ENCODE measurements around the gene GDF15. TPM values are rescaled to one million over a fixed set of nuclear protein-coding genes. Genes with fewer than 3 reads are reported as not detected.

Gene GDF15, protein sequence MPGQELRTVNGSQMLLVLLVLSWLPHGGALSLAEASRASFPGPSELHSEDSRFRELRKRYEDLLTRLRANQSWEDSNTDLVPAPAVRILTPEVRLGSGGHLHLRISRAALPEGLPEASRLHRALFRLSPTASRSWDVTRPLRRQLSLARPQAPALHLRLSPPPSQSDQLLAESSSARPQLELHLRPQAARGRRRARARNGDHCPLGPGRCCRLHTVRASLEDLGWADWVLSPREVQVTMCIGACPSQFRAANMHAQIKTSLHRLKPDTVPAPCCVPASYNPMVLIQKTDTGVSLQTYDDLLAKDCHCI
- total RNA-seq: 1.4 and 4.7 TPM in 2 replicates

DNA sequence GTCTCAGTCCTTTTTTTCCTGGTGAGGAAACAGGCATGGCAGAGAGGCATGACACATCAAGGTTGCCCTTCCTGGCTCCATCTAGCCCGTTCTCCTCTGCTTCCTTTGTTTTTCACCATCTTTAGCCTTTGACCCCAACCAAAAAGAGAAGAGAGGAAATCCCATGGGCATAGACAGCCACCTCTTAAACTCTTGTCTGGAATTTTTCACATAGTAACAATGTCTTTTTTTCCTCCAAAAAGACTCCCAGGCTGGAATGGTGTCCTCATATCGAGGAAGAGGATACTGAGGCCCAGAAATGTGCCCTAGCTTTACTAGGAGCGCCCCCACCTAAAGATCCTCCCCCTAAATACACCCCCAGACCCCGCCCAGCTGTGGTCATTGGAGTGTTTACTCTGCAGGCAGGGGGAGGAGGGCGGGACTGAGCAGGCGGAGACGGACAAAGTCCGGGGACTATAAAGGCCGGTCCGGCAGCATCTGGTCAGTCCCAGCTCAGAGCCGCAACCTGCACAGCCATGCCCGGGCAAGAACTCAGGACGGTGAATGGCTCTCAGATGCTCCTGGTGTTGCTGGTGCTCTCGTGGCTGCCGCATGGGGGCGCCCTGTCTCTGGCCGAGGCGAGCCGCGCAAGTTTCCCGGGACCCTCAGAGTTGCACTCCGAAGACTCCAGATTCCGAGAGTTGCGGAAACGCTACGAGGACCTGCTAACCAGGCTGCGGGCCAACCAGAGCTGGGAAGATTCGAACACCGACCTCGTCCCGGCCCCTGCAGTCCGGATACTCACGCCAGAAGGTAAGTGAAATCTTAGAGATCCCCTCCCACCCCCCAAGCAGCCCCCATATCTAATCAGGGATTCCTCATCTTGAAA, at the start of gene GDF15:
Gene GDF15, plus strand, starts transcription at position 484 of the 868 bp plus-strand sequence. Its CDS starts 32 bp downstream, at position 516.

DNA sequence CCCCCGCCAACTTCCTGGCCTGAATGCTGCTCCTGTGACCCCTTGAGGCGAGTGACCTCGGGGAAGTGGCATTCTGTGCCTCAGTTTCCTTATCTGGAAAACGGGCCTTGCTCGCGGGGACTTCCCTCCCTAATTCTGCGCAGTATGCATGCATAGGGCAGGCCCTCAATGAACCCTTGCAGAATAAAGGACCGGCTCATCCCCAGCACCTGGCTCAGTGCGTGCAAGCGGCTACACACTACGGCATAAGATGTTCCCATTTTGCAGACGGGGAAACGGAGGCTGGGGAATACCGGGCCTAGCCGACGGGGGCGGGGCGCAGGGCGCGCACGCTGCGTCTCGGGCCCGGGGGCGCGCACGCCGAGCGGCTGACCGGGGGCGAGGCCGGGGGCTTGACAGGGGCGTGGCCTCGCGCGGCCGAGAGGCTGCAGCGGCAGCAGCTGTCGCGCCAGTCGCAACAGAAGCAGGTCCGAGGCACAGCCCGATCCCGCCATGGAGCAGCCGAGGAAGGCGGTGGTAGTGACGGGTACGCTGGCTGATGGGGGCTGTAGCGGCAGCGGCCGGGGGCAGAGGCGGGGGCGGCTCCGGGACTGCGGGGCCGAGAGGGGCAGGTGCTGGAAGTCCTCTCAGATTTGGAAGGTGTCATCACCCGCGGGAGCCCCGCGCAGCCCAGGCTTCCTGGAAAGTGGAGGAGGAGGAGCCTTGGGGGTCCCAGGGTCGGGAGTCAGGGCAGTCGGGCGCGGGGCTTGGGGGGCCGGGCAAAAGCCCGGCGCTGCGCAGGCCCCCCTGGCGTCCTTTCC, 45.6 kb upstream of the GDF15 start, which contains the start of gene PGPEP1:
Gene PGPEP1, plus strand, starts transcription at position 409 of the 800 bp plus-strand sequence. Its CDS starts 84 bp downstream, at position 493.

GRCh38 chr19:18397242-18398202, 11.6 kb downstream of the GDF15 start, which contains the start of gene LRRC25:
Gene LRRC25 (minus strand): TSS chr19:18397622. CDS start chr19:18396963, 659 bp downstream.

DNA sequence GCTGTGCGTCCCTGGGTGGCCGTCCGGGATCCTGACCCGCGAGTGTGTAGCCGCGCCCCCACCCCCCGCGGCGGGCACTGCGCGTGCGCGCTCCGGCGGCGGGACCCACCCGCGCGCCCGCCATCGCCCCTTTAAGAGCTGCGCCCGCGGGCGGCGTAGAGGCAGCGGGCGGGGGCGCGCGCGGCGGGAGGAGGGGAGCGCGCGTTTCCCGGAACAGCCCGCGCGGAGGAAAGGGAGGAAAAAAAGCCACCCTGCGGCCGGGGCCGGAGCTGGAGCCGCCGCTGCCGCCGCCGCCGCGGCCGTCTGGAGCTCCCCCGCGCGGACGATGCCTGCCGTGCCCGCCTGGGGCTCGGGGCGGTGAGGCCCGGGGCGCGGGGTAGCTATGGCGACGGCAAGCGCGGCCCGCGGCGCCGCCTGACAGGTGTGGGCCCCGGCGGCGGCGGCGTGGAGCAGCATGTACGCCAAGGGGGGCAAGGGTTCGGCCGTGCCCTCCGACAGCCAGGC, 33.3 kb downstream of the GDF15 start, which contains the start of gene SSBP4:
Gene SSBP4, plus strand, starts transcription at position 204 of the 504 bp plus-strand sequence. Its CDS starts 251 bp downstream, at position 455.

DNA sequence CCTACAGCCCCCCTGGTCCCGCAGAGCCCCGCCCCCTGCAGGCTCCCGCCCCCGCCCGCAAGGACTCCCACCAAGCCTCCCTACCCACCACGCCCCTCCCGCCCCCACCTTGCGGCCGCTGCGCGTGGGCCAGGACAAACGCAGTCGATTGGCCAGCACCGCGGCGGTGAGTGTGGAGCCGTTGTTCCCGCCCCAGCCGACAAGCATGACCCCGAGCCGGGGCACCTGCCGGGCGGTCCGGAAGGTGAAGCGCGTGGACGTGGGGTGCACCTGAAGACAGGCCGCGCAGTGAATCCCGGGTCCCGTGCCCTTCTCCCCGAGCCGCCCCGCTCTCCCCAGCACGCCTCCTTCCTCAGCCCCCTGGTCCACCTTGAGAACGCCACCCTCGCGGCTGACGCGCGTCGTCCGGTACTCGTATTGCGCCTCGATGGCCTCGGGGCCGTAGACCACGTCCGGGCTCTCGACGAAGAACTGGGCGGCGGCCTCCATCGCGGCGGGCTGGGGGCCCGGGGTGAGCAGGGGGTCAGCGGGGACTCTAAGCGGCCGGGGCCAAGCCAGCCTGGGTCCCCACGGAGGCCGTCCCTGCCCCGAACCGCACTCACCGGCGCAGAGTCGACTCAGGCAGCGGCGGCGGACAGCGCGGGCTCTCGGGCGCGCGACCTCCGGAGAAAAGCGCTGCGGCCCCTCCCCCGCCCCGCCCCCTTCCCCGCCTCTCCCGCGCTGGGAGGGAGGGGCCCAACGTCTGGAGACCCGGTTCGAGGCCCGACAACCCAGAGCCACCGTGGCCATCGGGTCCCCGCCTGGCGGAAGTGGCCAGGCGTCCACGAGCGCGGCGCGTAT, 51.8 kb downstream of the GDF15 start, which contains the start of gene ISYNA1:
Gene ISYNA1, minus strand, starts transcription at position 643 of the 840 bp plus-strand sequence. Its CDS starts 154 bp downstream, at position 489.

Small RNA genes lying within 50 kb of the gene (small RNA-seq; reads per million reads assigned to genes)
- 0.09 reads per million for gene MIR3189

Other genes with a start within 250 kb of the GDF15 start
- gene PIK3R2, start 233.0 kb upstream of the GDF15 start, total RNA-seq: 34.9 and 72.3 TPM in 2 replicates
- gene IFI30, start 212.3 kb upstream of the GDF15 start, total RNA-seq: 7.9 and 22.0 TPM in 2 replicates
- 5.1 and 14.3 TPM in 2 replicates for gene MPV17L2, start 192.9 kb upstream of the GDF15 start, total RNA-seq
- 0.79 and 1.5 TPM in 2 replicates for gene RAB3A, start 182.1 kb upstream of the GDF15 start, total RNA-seq
- under 0.01 and 0.22 TPM in 2 replicates for gene PDE4C, start 159.7 kb upstream of the GDF15 start, total RNA-seq
- 2.5 and 3.5 TPM in 2 replicates for gene IQCN, start 111.7 kb upstream of the GDF15 start, total RNA-seq
- gene JUND, start 104.5 kb upstream of the GDF15 start, total RNA-seq: 213 and 219 TPM in 2 replicates
- gene LSM4, start 63.1 kb upstream of the GDF15 start, total RNA-seq: 152 and 205 TPM in 2 replicates
- 9.3 and 10.2 TPM in 2 replicates for gene PGPEP1, start 45.6 kb upstream of the GDF15 start, total RNA-seq
- gene LRRC25, start 11.5 kb downstream of the GDF15 start, total RNA-seq: not detected in 2 replicates
- gene SSBP4, start 33.2 kb downstream of the GDF15 start, total RNA-seq: 44.8 and 56.0 TPM in 2 replicates
- 13.7 and 23.2 TPM in 2 replicates for gene ISYNA1, start 52.0 kb downstream of the GDF15 start, total RNA-seq
- 15.5 and 17.3 TPM in 2 replicates for gene ELL, start 135.9 kb downstream of the GDF15 start, total RNA-seq
- gene FKBP8, start 157.4 kb downstream of the GDF15 start, total RNA-seq: 317 and 331 TPM in 2 replicates
- 83.2 and 108 TPM in 2 replicates for gene KXD1, start 171.7 kb downstream of the GDF15 start, total RNA-seq
- gene UBA52, start 185.7 kb downstream of the GDF15 start, total RNA-seq: 980 and 1,286 TPM in 2 replicates
- gene REX1BD, start 202.6 kb downstream of the GDF15 start, total RNA-seq: 42.0 and 55.3 TPM in 2 replicates
- gene CRLF1, start 220.6 kb downstream of the GDF15 start, total RNA-seq: 0.87 and 3.1 TPM in 2 replicates
- gene TMEM59L, start 226.7 kb downstream of the GDF15 start, total RNA-seq: not detected in 2 replicates

Measured in placental epithelial cell (primary cell).